SH-SY5Y (cell line): ENCODE measurements around the gene ALLC.

ENCODE experiments used
- GATA2 ChIP-seq: IDR thresholded peaks from 2 replicates; pipeline ENCODE4 v1.6.1; 2011; ENCODE audit warnings: mild to moderate bottlenecking, low read depth, low read length
- GATA3 ChIP-seq: IDR thresholded peaks from 2 replicates; pipeline ENCODE4 v1.6.1; 2011; ENCODE audit warnings: low read depth, mild to moderate bottlenecking, low read length, moderate library complexity

GRCh38 chr2:3637692-3638455, 20.1 kb upstream of the ALLC start:
- TF ChIP-seq GATA3: no peak
- no peak for TF ChIP-seq GATA2
